GM23248 (cell line): ENCODE results near the gene UNC119. TPM values are rescaled to one million over a fixed set of nuclear protein-coding genes. Genes with fewer than 3 reads are reported as not detected.

Experiments used
- DNase-seq: peaks from one replicate; pipeline ENCODE4 v3.0.0-alpha.2; 2015
- H2AFZ ChIP-seq: fragments of 200-600 bp; sonication (generic); 2 replicates; pipeline ENCODE4 v1.6.1; 2016; ENCODE audit warnings: antibody characterized with exemption
- H3F3A ChIP-seq: fragments of 200-600 bp; sonication (generic); 2 replicates; pipeline ENCODE4 v1.6.1; 2016; ENCODE audit warnings: mild to moderate bottlenecking, antibody characterized with exemption, mixed run types; ENCODE audit not compliant: insufficient read depth
- H3K27ac ChIP-seq: fragments of 200-600 bp; sonication (generic); 2 replicates; pipeline ENCODE4 v1.5.1; 2016; ENCODE audit warnings: mild to moderate bottlenecking
- H3K27me3 ChIP-seq: fragments of 200-600 bp; sonication (generic); replicated peaks from 2 replicates; pipeline ENCODE4 v1.6.1; 2016; ENCODE audit warnings: mild to moderate bottlenecking; ENCODE audit not compliant: insufficient read depth
- H3K36me3 ChIP-seq: fragments of 200-600 bp; sonication (generic); 2 replicates; pipeline ENCODE4 v1.6.1; 2016; ENCODE audit warnings: low read depth, mild to moderate bottlenecking
- H3K4me1 ChIP-seq: fragments of 200-600 bp; sonication (generic); 2 replicates; pipeline ENCODE4 v1.6.1; 2016; ENCODE audit warnings: mild to moderate bottlenecking; ENCODE audit not compliant: insufficient read depth
- H3K4me2 ChIP-seq: fragments of 200-600 bp; sonication (generic); one replicate; pipeline ENCODE4 v1.6.1; 2016; ENCODE audit warnings: mild to moderate bottlenecking; ENCODE audit not compliant: unreplicated experiment
- H3K4me3 ChIP-seq: fragments of 200-600 bp; sonication (generic); 2 replicates; pipeline ENCODE4 v1.5.1; 2016; ENCODE audit warnings: mild to moderate bottlenecking
- H3K79me2 ChIP-seq: fragments of 200-600 bp; sonication (generic); 2 replicates; pipeline ENCODE4 v1.6.1; 2016; ENCODE audit warnings: mild to moderate bottlenecking; ENCODE audit not compliant: insufficient read depth
- H3K9ac ChIP-seq: fragments of 200-600 bp; sonication (generic); 2 replicates; pipeline ENCODE4 v1.6.1; 2016; ENCODE audit warnings: mild to moderate bottlenecking
- H3K9me2 ChIP-seq: fragments of 200-600 bp; sonication (generic); 2 replicates; pipeline ENCODE4 v1.6.1; 2016; ENCODE audit warnings: mixed run types, mild to moderate bottlenecking, moderate library complexity; ENCODE audit not compliant: insufficient read depth
- H3K9me3 ChIP-seq: fragments of 200-600 bp; sonication (generic); one replicate; pipeline ENCODE4 v1.6.1; 2017; ENCODE audit warnings: low read depth
- H4K20me1 ChIP-seq: fragments of 200-600 bp; sonication (generic); 2 replicates; pipeline ENCODE4 v1.6.0; 2016; ENCODE audit not compliant: insufficient read depth
- EZH2 ChIP-seq: fragments of 200-600 bp; sonication (generic); IDR thresholded peaks from 2 replicates; pipeline ENCODE4 v1.6.1; 2018; ENCODE audit warnings: antibody characterized with exemption, mild to moderate bottlenecking; ENCODE audit not compliant: insufficient read depth, poor library complexity, severe bottlenecking
- EZH2phosphoT487 ChIP-seq: fragments of 200-600 bp; sonication (generic); IDR thresholded peaks from 2 replicates; pipeline ENCODE4 v1.6.1; 2018; ENCODE audit warnings: antibody characterized with exemption, moderate library complexity, mild to moderate bottlenecking, low read depth; ENCODE audit not compliant: insufficient read depth
- WGBS, 2 experiments: methylation state at CpG; one replicate each; pipeline ENCODE4 v1.1.6; 2015 to 2017; ENCODE audit warnings: low lambda C conversion rate in 2 of 2, low coverage in 1 of 2; ENCODE audit errors: missing lambda C conversion rate in 2 of 2; 5-methylcytosine and 5-hydroxymethylcytosine counted together
- in situ Hi-C: fragments of 300-500 bp; cut with MboI; formaldehyde crosslinking; loops from 2 replicates; pipeline ENCODE4 v1.15.0; 2020
- polyA plus RNA-seq: library from polyadenylated mRNA; unstranded; fragments of >200 nt; fragmentation: Nextera tagmentation; extraction: Ambion mirVana; gene quantifications from 2 replicates; pipeline ENCODE4 v1.2.1, GENCODE V29; 2016
- total RNA-seq: library from RNA; depleted of rRNA; stranded (reverse); fragments of >200 nt; shearing (Covaris generic); gene quantifications from 2 replicates; pipeline ENCODE4 v1.2.3, GENCODE V29; 2014

The UNC119 gene
- total and polyA plus RNA-seq, 2 experiments from 2014 or later: 29.4 to 50.9 TPM

GRCh38 chr17:28515518-28515917, 36.9 kb downstream of the UNC119 start:
- H3F3A ChIP-seq: no peaks in the 10 kb centered on the region
- H3K27me3 ChIP-seq: peaks cover 25% of the 10 kb centered on the region
- no peak overlapping the region for H3K4me3 ChIP-seq
- H3K79me2 ChIP-seq: no peaks in the 10 kb centered on the region
- H3K9me3 ChIP-seq: no peaks in the 10 kb centered on the region
- no peak overlapping the region for H3K9ac ChIP-seq
- H3K27ac ChIP-seq: no peak overlapping the region
- no peak for DNase-seq
- H3K9me2 ChIP-seq: no peaks in the 10 kb centered on the region
- no peaks in the 10 kb centered on the region for H3K36me3 ChIP-seq
- 45 to 52% methylated on average over 1 of the region's 1 CpG for WGBS, 2 experiments
- no peak overlapping the region for H2AFZ ChIP-seq
- H3K4me2 ChIP-seq: no peak overlapping the region
- no peaks in the 10 kb centered on the region for H4K20me1 ChIP-seq
- TF ChIP-seq EZH2 (no peak), EZH2phosphoT487 (no peak)
- in situ Hi-C loops: no loop called here
- H3K4me1 ChIP-seq: no peaks in the 10 kb centered on the region

DNA sequence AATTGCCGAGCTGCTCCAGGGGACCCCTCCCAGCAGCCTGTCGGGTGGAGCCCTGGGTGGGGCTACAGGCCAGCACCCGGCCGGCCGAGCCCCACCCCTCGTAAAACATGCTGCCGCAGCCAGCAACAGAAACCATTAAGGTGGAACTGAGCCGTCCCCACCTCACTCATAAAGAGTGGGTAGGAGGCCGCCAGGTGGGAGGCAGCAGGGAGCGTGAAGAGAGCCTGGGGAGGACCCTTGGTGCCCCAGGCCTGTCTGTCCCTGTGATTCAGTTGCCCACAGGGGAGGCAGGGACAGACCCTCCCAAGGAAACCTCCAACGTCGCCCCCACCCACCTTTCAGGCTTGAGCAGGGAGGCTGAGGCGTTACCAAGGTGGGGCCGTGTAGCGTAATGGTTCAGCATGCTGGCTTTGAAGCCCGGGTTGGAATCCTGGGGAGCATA, 37.8 kb downstream of the UNC119 start:
- H3K9me3 ChIP-seq: no peaks in the 10 kb centered on the region
- WGBS, 2 experiments: 35 to 37% methylated on average over 16 of the region's 16 CpGs
- in situ Hi-C loops: no loop called here

DNA sequence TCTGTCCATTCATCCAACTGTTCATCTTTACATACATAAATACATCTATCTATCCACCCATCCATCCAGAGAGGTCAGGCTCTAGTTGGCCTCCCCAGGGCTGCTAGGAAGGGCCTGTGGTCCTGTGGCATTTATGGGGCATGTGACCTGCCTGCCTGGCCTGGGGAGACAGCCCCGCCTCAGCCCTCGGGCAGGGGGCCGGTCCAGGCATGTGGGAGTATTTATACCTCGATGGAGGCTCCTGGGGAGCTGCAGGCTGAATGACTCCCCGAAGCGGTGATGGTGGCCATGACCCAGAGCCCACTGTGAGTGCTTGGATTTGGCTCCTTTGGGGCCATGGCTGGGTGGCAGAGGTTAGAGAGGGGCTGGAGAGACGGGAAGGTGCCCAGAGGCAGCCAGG, 38.9 kb downstream of the UNC119 start:
- H3K9ac ChIP-seq: no peak overlapping the region
- H3K36me3 ChIP-seq: no peaks in the 10 kb centered on the region
- peaks cover 32% of the 10 kb centered on the region for H3K27me3 ChIP-seq
- H4K20me1 ChIP-seq: no peaks in the 10 kb centered on the region
- no peak overlapping the region for H3K4me2 ChIP-seq
- H3K9me2 ChIP-seq: no peaks in the 10 kb centered on the region
- in situ Hi-C loops: no loop called here
- no peaks in the 10 kb centered on the region for H3K79me2 ChIP-seq
- WGBS, 2 experiments: 67 to 70% methylated on average over 7 of the region's 7 CpGs
- no peak for TF ChIP-seq EZH2
- TF ChIP-seq EZH2phosphoT487: no peak
- H3K9me3 ChIP-seq: no peaks in the 10 kb centered on the region
- DNase-seq: no peak
- no peak overlapping the region for H3K4me3 ChIP-seq
- no peak overlapping the region for H3K27ac ChIP-seq
- no peak overlapping the region for H2AFZ ChIP-seq
- no peaks in the 10 kb centered on the region for H3F3A ChIP-seq
- H3K4me1 ChIP-seq: no peaks in the 10 kb centered on the region

More for the DNA sequence above, 37.8 kb downstream of the UNC119 start:
- Histone ChIP-seq H4K20me1 (no peaks in the 10 kb centered on the region), H3K9me2 (no peaks in the 10 kb centered on the region), H3F3A (no peaks in the 10 kb centered on the region), H3K9ac (no peak overlapping the region), H3K79me2 (no peaks in the 10 kb centered on the region), H3K4me3 (no peak overlapping the region), H3K4me1 (no peaks in the 10 kb centered on the region), H3K4me2 (no peak overlapping the region), H3K36me3 (no peaks in the 10 kb centered on the region), H3K27ac (no peak overlapping the region), H2AFZ (no peak overlapping the region), H3K27me3 (peaks cover 25% of the 10 kb centered on the region)
- DNase-seq: no peak
- TF ChIP-seq EZH2 (no peak), EZH2phosphoT487 (no peak)

DNA sequence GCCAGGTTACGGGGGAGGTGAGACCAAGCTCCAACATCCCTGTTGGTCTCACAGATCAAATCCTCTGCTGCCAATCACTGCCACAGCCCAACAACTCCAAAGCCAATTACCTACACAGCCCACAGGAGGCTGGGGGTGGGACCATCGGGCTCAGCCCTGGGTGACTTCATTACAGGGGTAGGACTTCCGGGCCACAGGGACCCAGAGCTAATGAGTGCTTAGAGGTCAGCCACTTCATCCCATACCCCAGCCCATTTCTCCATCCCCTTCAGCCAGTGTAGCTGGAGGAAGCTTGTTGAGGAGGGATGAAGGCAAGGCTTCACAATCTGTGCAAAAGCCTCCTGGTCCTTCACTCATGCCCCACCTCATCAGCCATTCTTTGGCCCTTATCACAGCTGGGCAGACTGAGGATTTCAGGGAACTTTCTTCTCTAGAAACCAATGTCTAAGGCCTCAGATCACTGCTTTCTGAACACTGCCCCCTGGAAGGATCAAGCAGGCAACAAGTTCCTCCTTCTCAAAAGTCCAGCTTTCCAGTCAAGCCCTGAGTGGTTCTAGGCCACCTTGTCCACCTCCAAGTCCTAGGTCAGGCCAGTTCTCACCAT, 40.5 kb downstream of the UNC119 start:
- no peak overlapping the region for H3K4me2 ChIP-seq
- peaks cover 33% of the 10 kb centered on the region for H3K27me3 ChIP-seq
- DNase-seq: no peak
- no peak overlapping the region for H2AFZ ChIP-seq
- WGBS, 2 experiments: 62 to 68% methylated on average over 3 of the region's 3 CpGs
- H3F3A ChIP-seq: no peaks in the 10 kb centered on the region
- H3K9ac ChIP-seq: no peak overlapping the region
- no peaks in the 10 kb centered on the region for H4K20me1 ChIP-seq
- H3K27ac ChIP-seq: no peak overlapping the region
- in situ Hi-C loops: no loop called here
- TF ChIP-seq EZH2phosphoT487: no peak
- TF ChIP-seq EZH2: no peak
- no peaks in the 10 kb centered on the region for H3K36me3 ChIP-seq
- H3K4me1 ChIP-seq: no peaks in the 10 kb centered on the region
- no peaks in the 10 kb centered on the region for H3K9me2 ChIP-seq
- no peaks in the 10 kb centered on the region for H3K9me3 ChIP-seq
- H3K4me3 ChIP-seq: no peak overlapping the region
- H3K79me2 ChIP-seq: no peaks in the 10 kb centered on the region

DNA sequence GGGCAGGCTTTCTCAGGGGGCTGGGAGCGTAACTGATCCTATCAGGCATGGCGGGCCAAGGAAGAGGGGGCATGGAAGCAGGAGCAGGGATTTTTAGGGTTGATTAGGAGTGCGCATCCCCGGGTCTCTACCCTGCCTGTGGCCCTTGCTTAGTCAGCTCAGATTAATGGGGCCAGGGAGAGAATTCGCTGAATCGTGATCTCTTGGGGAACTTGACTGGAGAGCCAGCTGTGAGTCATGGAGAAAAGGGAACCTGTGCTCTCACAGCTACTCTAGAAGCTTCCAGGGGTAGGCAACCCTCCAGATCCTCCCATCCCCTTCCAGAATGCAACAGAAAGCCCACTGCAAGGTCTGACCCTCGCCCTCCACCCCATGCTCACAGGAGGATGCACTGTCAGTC, 42.6 kb downstream of the UNC119 start:
- no peaks in the 10 kb centered on the region for H3F3A ChIP-seq
- no peak overlapping the region for H3K4me2 ChIP-seq
- peaks cover 43% of the 10 kb centered on the region for H3K27me3 ChIP-seq
- no peak for TF ChIP-seq EZH2phosphoT487
- no peak for TF ChIP-seq EZH2
- H3K9ac ChIP-seq: no peak overlapping the region
- peak; percentile 35 for DNase-seq
- H3K9me3 ChIP-seq: no peaks in the 10 kb centered on the region
- 62 to 63% methylated on average over 7 of the region's 7 CpGs for WGBS, 2 experiments
- H3K36me3 ChIP-seq: no peaks in the 10 kb centered on the region
- no peak overlapping the region for H3K27ac ChIP-seq
- H3K4me1 ChIP-seq: no peaks in the 10 kb centered on the region
- H2AFZ ChIP-seq: no peak overlapping the region
- H3K4me3 ChIP-seq: no peak overlapping the region
- no peaks in the 10 kb centered on the region for H4K20me1 ChIP-seq
- in situ Hi-C loops: no loop called here
- H3K79me2 ChIP-seq: no peaks in the 10 kb centered on the region
- H3K9me2 ChIP-seq: no peaks in the 10 kb centered on the region
